ENCODE measurements around the gene PDE10A.

Gene PDE10A

GRCh38 chr6:165458134-165458533, 204.9 kb downstream of the PDE10A start:
- no peak for DNase-seq

GRCh38 chr6:165456286-165456685, 206.8 kb downstream of the PDE10A start:
- no peak for DNase-seq

- no peak for DNase-seq
Measured at GRCh38 chr6:165455488-165455887, 207.6 kb downstream of the PDE10A start.

GRCh38 chr6:165453395-165453794, 209.6 kb downstream of the PDE10A start:
- DNase-seq = no peak

- no peak for DNase-seq
Measured at GRCh38 chr6:165451838-165452237, 211.2 kb downstream of the PDE10A start.

GRCh38 chr6:165448210-165448609, 214.8 kb downstream of the PDE10A start:
- DNase-seq = no peak

- no peak for DNase-seq
Measured at GRCh38 chr6:165447141-165447540, 215.9 kb downstream of the PDE10A start.

GRCh38 chr6:165446331-165446730, 216.7 kb downstream of the PDE10A start:
- DNase-seq = no peak

- DNase-seq = no peak
Measured at GRCh38 chr6:165443462-165443861, 219.6 kb downstream of the PDE10A start.

- no peak for DNase-seq
Measured at GRCh38 chr6:165441181-165441580, 221.9 kb downstream of the PDE10A start.

GRCh38 chr6:165439928-165440554, 223.0 kb downstream of the PDE10A start:
- peak; percentile 20 for DNase-seq

- DNase-seq = no peak
Measured at GRCh38 chr6:165426892-165427291, 236.1 kb downstream of the PDE10A start.

GRCh38 chr6:165422192-165422591, 240.8 kb downstream of the PDE10A start:
- DNase-seq = no peak

- no peak for DNase-seq
Measured at GRCh38 chr6:165417278-165417865, 245.7 kb downstream of the PDE10A start.

GRCh38 chr6:165404697-165405096, 258.3 kb downstream of the PDE10A start:
- DNase-seq = no peak

GRCh38 chr6:165404296-165404695, 258.7 kb downstream of the PDE10A start:
- no peak for DNase-seq

GRCh38 chr6:165403006-165403595, 259.9 kb downstream of the PDE10A start:
- no peak for DNase-seq

- no peak for DNase-seq
Measured at GRCh38 chr6:165401092-165401491, 261.9 kb downstream of the PDE10A start.

- DNase-seq = no peak
Measured at GRCh38 chr6:165390475-165390874, 272.6 kb downstream of the PDE10A start.

- DNase-seq = no peak
Measured at GRCh38 chr6:165389534-165389933, 273.5 kb downstream of the PDE10A start.

GRCh38 chr6:165383323-165383722, 279.7 kb downstream of the PDE10A start:
- no peak for DNase-seq

- no peak for DNase-seq
Measured at GRCh38 chr6:165376100-165376499, 286.9 kb downstream of the PDE10A start.

- DNase-seq = no peak
Measured at GRCh38 chr6:165365371-165365770, 297.7 kb downstream of the PDE10A start.

- no peak for DNase-seq
Measured at GRCh38 chr6:165345700-165346099, 317.3 kb downstream of the PDE10A start.

GRCh38 chr6:165340532-165340931, 322.5 kb downstream of the PDE10A start:
- no peak for DNase-seq
